RWPE2 (cell line): Measurements from ENCODE around the gene CTNND2.

Source experiments
- ATAC-seq: fragments of 200-7000 bp; cut with Tn5 transposase; 3 replicates; pipeline ENCODE4 v1.9.1; 2021; ENCODE audit warnings: low read depth
- DNase-seq: peaks from one replicate; pipeline ENCODE4 v3.0.0-alpha.2; 2020; ENCODE audit warnings: low spot score
- H3K27ac ChIP-seq: fragments of 450-650 bp; 2 replicates; pipeline ENCODE4 v1.5.1; 2017; ENCODE audit warnings: mild to moderate bottlenecking; ENCODE audit not compliant: poor library complexity, severe bottlenecking
- H3K27me3 ChIP-seq: fragments of 250-450 bp; sonication (Bioruptor Pico); 2 replicates; pipeline ENCODE4 v1.5.1; 2021; ENCODE audit warnings: mild to moderate bottlenecking, moderate library complexity; ENCODE audit not compliant: insufficient read depth, poor library complexity, severe bottlenecking
- H3K36me3 ChIP-seq: fragments of 250-450 bp; sonication (Bioruptor Pico); 2 replicates; pipeline ENCODE4 v1.5.1; 2020; ENCODE audit warnings: low read depth, mild to moderate bottlenecking, moderate library complexity
- H3K4me1 ChIP-seq: fragments of 250-450 bp; sonication (Bioruptor Pico); 2 replicates; pipeline ENCODE4 v1.5.1; 2021; ENCODE audit warnings: mild to moderate bottlenecking, moderate library complexity; ENCODE audit not compliant: insufficient read depth, poor library complexity, severe bottlenecking
- H3K4me3 ChIP-seq: fragments of 250-450 bp; sonication (Bioruptor Pico); 2 replicates; pipeline ENCODE4 v1.5.1; 2021; ENCODE audit warnings: mild to moderate bottlenecking, moderate library complexity; ENCODE audit not compliant: severe bottlenecking
- H3K9me3 ChIP-seq: fragments of 250-450 bp; sonication (Bioruptor Pico); 2 replicates; pipeline ENCODE4 v1.5.1; 2021; ENCODE audit warnings: mild to moderate bottlenecking, moderate library complexity; ENCODE audit not compliant: severe bottlenecking
- TF ChIP-seq, protein P1 (sequence below): fragments of 450-650 bp; IDR thresholded peaks from one replicate; pipeline ENCODE4 v1.5.1; 2017; ENCODE audit warnings: mild to moderate bottlenecking, moderate library complexity; ENCODE audit not compliant: poor library complexity, severe bottlenecking

Gene CTNND2

DNA sequence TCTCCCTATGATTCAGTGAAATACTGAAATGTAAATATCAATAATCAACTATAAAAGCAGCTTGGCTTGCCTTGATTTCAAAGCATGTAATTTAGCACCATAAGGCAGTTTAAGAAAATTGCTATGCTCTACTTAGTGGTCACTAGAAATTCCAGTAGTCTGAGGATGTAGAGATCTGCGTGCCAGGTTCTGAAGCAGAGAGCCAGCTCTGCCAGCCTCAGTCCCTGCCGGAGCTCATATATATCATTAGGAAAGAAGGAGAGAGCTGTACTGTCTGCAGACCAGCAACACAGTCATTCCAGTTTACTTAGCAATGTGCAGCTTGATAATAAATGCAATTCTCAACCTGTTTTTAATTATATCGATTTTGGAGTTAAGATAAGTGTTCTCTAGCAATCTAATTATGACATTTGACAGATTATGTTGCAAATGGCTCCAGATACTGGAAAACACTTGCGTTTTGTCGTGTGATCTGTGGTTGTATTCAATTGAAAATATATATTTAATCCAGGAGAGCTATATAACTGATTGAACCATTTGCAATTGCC, 540.5 kb downstream of the CTNND2 start:
- H3K27ac ChIP-seq: no peak overlapping the region
- ATAC-seq (no peak), DNase-seq (no peak)
- H3K27me3 ChIP-seq: peaks cover 7% of the 10 kb centered on the region
- H3K9me3 ChIP-seq: no peaks in the 10 kb centered on the region
- TF ChIP-seq, protein P1, sequence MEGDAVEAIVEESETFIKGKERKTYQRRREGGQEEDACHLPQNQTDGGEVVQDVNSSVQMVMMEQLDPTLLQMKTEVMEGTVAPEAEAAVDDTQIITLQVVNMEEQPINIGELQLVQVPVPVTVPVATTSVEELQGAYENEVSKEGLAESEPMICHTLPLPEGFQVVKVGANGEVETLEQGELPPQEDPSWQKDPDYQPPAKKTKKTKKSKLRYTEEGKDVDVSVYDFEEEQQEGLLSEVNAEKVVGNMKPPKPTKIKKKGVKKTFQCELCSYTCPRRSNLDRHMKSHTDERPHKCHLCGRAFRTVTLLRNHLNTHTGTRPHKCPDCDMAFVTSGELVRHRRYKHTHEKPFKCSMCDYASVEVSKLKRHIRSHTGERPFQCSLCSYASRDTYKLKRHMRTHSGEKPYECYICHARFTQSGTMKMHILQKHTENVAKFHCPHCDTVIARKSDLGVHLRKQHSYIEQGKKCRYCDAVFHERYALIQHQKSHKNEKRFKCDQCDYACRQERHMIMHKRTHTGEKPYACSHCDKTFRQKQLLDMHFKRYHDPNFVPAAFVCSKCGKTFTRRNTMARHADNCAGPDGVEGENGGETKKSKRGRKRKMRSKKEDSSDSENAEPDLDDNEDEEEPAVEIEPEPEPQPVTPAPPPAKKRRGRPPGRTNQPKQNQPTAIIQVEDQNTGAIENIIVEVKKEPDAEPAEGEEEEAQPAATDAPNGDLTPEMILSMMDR: no peak
- no peaks in the 10 kb centered on the region for H3K36me3 ChIP-seq
- no peak overlapping the region for H3K4me3 ChIP-seq
- H3K4me1 ChIP-seq: no peaks in the 10 kb centered on the region

- ATAC-seq (no peak), DNase-seq (no peak)
- no peak overlapping the region for H3K27ac ChIP-seq
- H3K27me3 ChIP-seq: peaks cover 13% of the 10 kb centered on the region
- TF ChIP-seq, protein P1: no peak
- no peaks in the 10 kb centered on the region for H3K4me1 ChIP-seq
- no peaks in the 10 kb centered on the region for H3K36me3 ChIP-seq
- no peak overlapping the region for H3K4me3 ChIP-seq
- H3K9me3 ChIP-seq: no peaks in the 10 kb centered on the region
Measured at GRCh38 chr5:11361768-11362167, 542.5 kb downstream of the CTNND2 start.

DNA sequence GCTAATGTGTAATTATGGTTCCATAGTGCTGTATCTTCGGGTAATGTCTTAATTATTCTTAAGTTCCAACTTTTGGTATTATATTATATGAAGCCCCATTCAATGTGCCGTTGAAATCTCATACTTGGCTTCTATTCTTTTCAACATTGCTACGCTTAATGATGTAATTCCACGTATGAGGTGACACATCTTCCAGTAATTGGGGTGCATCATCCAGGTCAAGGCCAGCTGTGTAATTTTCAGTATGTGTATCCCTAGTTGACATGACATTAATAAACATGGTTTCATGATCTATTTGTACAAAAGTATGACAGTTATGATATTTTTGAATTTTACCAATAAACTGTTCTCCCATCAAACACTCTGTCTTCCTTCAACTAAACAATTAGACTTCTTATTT, 546.3 kb downstream of the CTNND2 start:
- no peak overlapping the region for H3K27ac ChIP-seq
- DNase-seq: no peak
- no peak overlapping the region for H3K4me3 ChIP-seq
- H3K36me3 ChIP-seq: no peaks in the 10 kb centered on the region
- no peaks in the 10 kb centered on the region for H3K4me1 ChIP-seq
- peaks cover 23% of the 10 kb centered on the region for H3K27me3 ChIP-seq
- no peaks in the 10 kb centered on the region for H3K9me3 ChIP-seq
- TF ChIP-seq, protein P1: no peak
- ATAC-seq: no peak

GRCh38 chr5:11355491-11355890, 548.8 kb downstream of the CTNND2 start:
- no peak for ATAC-seq
- Histone ChIP-seq H3K4me3 (no peak overlapping the region), H3K36me3 (no peaks in the 10 kb centered on the region), H3K27ac (no peak overlapping the region), H3K27me3 (peaks cover 26% of the 10 kb centered on the region), H3K4me1 (no peaks in the 10 kb centered on the region), H3K9me3 (no peaks in the 10 kb centered on the region)
- DNase-seq: no peak
- TF ChIP-seq, protein P1: no peak

DNA sequence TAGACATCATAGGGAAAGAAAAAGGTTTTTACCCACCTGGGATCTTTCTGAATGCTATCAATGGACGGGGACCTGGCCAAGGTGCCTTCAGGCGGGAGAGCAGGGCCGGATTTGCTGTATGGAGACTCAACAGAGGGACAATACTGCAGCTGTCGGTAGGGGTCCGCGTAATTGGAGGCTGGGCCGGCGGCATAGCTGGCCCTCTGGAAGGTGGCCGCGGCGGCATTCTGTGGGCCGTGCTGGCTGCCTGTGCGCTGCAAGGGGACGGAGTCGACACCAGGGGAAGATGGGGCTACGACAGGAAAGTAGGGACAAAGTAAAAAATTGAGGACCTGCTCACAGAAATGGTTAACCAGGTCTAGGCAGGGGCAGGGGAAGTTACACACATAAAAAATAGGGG, 557.9 kb downstream of the CTNND2 start:
- TF ChIP-seq, protein P1: no peak
- DNase-seq: no peak
- Histone ChIP-seq H3K27me3 (peaks cover 55% of the 10 kb centered on the region), H3K36me3 (no peaks in the 10 kb centered on the region), H3K27ac (no peak overlapping the region), H3K4me1 (no peaks in the 10 kb centered on the region), H3K9me3 (no peaks in the 10 kb centered on the region), H3K4me3 (no peak overlapping the region)
- ATAC-seq: no peak
